Panc1 (cell line): Measurements from ENCODE around the gene NR1H3.

Source experiments
- POLR2AphosphoS5 ChIP-seq: IDR thresholded peaks from 2 replicates; pipeline ENCODE4 v1.6.1; 2012; ENCODE audit warnings: mild to moderate bottlenecking, low read depth, low read length, moderate library complexity
- TF ChIP-seq, protein P1 (sequence below): fragments of 450-650 bp; IDR thresholded peaks from 2 replicates; pipeline ENCODE4 v1.5.1; 2017; ENCODE audit warnings: mild to moderate bottlenecking

DNA sequence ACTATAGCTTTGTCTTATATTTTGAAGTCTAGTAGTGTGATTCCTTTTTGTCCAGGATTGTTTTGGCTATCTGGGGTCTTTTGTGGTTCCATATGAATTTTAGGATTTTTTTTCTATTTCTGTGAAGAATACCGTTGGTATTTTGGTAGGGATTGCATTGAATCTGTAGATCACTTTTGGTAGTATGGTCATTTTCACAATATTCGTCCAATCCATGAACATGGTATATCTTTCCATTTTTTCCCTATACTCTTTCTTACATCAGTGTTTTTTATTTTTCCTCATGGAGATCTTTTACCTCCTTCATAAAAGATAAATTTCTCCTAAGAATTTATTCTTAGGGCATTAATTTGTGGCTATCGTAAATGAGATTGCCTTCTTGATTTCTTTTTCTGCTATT, 41.3 kb downstream of the NR1H3 start:
- TF ChIP-seq, protein P1, sequence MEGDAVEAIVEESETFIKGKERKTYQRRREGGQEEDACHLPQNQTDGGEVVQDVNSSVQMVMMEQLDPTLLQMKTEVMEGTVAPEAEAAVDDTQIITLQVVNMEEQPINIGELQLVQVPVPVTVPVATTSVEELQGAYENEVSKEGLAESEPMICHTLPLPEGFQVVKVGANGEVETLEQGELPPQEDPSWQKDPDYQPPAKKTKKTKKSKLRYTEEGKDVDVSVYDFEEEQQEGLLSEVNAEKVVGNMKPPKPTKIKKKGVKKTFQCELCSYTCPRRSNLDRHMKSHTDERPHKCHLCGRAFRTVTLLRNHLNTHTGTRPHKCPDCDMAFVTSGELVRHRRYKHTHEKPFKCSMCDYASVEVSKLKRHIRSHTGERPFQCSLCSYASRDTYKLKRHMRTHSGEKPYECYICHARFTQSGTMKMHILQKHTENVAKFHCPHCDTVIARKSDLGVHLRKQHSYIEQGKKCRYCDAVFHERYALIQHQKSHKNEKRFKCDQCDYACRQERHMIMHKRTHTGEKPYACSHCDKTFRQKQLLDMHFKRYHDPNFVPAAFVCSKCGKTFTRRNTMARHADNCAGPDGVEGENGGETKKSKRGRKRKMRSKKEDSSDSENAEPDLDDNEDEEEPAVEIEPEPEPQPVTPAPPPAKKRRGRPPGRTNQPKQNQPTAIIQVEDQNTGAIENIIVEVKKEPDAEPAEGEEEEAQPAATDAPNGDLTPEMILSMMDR: no peak
- no peak for TF ChIP-seq POLR2AphosphoS5
